ENCODE data around the gene SERPINE2.

The SERPINE2 gene

DNA sequence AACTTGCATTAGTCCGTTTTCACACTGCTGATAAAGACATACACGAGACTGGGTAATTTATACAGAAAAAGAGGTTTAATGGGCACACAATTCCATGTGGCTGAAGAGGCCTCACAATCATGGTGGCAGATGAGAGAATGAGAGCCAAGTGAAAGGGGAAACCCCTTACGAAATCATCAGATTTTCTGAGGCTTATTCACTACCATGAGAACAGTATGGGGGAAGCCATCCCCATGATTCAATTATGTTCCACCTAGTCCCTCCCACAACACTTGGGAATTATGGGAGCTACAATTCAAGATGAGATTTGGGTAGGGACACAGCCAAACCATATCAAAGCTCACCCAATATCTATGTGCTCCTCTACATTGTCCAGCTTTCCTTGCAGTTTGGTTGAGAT, 16.0 kb upstream of the SERPINE2 start:
- no peak overlapping the region for H3K4me2 ChIP-seq (ENCODE audit: low read length)
- no peaks in the 10 kb centered on the region for H3K9me3 ChIP-seq (ENCODE audit: low read length)
- H4K20me1 ChIP-seq (ENCODE audit: insufficient read depth, low read length), result no peaks in the 10 kb centered on the region
- TF ChIP-seq EZH2 (IDR thresholded peaks at IDR 0.05; ENCODE audit: borderline replicate concordance, low read length), result no peak
- TF ChIP-seq, protein P1, sequence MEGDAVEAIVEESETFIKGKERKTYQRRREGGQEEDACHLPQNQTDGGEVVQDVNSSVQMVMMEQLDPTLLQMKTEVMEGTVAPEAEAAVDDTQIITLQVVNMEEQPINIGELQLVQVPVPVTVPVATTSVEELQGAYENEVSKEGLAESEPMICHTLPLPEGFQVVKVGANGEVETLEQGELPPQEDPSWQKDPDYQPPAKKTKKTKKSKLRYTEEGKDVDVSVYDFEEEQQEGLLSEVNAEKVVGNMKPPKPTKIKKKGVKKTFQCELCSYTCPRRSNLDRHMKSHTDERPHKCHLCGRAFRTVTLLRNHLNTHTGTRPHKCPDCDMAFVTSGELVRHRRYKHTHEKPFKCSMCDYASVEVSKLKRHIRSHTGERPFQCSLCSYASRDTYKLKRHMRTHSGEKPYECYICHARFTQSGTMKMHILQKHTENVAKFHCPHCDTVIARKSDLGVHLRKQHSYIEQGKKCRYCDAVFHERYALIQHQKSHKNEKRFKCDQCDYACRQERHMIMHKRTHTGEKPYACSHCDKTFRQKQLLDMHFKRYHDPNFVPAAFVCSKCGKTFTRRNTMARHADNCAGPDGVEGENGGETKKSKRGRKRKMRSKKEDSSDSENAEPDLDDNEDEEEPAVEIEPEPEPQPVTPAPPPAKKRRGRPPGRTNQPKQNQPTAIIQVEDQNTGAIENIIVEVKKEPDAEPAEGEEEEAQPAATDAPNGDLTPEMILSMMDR (IDR thresholded peaks at IDR 0.05; ENCODE audit: low read length), result no peak
- H3K4me1 ChIP-seq (ENCODE audit: insufficient read depth, low read length, severe bottlenecking), result no peaks in the 10 kb centered on the region
- no peaks in the 10 kb centered on the region for H3K79me2 ChIP-seq (ENCODE audit: insufficient read depth, low read length)
- no peaks in the 10 kb centered on the region for H3K9me2 ChIP-seq (ENCODE audit: low read depth, low read length)
- H3K4me3 ChIP-seq (ENCODE audit: low read depth, low read length, poor library complexity, severe bottlenecking), result no peak overlapping the region
- no peak overlapping the region for H3K27ac ChIP-seq (ENCODE audit: low read depth, low read length, poor library complexity, severe bottlenecking)
- no peaks in the 10 kb centered on the region for H3K27me3 ChIP-seq (ENCODE audit: insufficient read depth, low read length)
- no peaks in the 10 kb centered on the region for H3F3A ChIP-seq (ENCODE audit: insufficient read depth, low read length)
- H2AFZ ChIP-seq (ENCODE audit: low read length), result no peak overlapping the region
- H3K9ac ChIP-seq (ENCODE audit: low read length), result no peak overlapping the region
- no peaks in the 10 kb centered on the region for H3K36me3 ChIP-seq (ENCODE audit: insufficient read depth, low read length)

DNA sequence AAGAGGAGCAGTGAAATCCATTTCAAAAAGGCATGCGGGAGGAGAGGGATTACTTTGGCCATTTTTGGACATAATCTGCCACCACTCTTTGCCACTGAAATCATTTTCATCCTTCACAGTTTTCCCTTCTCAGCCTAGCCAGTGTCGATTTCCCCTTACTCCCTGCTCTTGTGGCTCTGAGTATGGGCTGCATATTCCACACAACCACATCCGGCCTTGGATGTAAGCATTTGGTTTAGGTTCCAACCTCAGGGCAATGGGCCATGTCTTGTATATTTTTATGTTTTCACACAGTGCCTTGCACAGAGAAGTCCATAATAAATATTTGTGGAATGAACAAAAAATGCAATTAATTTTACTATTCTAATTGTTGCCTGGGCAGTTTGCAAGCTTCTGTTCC, 7.7 kb upstream of the SERPINE2 start:
- Histone ChIP-seq H3K9me2 (ENCODE audit: low read depth, low read length) (no peaks in the 10 kb centered on the region), H3K27me3 (ENCODE audit: insufficient read depth, low read length) (no peaks in the 10 kb centered on the region), H3K9me3 (ENCODE audit: low read length) (no peaks in the 10 kb centered on the region), H3K36me3 (ENCODE audit: insufficient read depth, low read length) (no peaks in the 10 kb centered on the region), H3F3A (ENCODE audit: insufficient read depth, low read length) (no peaks in the 10 kb centered on the region), H3K4me3 (ENCODE audit: low read depth, low read length, poor library complexity, severe bottlenecking) (no peak overlapping the region), H3K4me1 (ENCODE audit: insufficient read depth, low read length, severe bottlenecking) (no peaks in the 10 kb centered on the region), H3K27ac (ENCODE audit: low read depth, low read length, poor library complexity, severe bottlenecking) (no peak overlapping the region), H3K4me2 (ENCODE audit: low read length) (no peak overlapping the region), H4K20me1 (ENCODE audit: insufficient read depth, low read length) (no peaks in the 10 kb centered on the region), H2AFZ (ENCODE audit: low read length) (no peak overlapping the region), H3K9ac (ENCODE audit: low read length) (no peak overlapping the region), H3K79me2 (ENCODE audit: insufficient read depth, low read length) (no peaks in the 10 kb centered on the region)
- TF ChIP-seq, protein P1 (IDR thresholded peaks at IDR 0.05; ENCODE audit: low read length), result no peak
- no peak for TF ChIP-seq EZH2 (IDR thresholded peaks at IDR 0.05; ENCODE audit: borderline replicate concordance, low read length)

DNA sequence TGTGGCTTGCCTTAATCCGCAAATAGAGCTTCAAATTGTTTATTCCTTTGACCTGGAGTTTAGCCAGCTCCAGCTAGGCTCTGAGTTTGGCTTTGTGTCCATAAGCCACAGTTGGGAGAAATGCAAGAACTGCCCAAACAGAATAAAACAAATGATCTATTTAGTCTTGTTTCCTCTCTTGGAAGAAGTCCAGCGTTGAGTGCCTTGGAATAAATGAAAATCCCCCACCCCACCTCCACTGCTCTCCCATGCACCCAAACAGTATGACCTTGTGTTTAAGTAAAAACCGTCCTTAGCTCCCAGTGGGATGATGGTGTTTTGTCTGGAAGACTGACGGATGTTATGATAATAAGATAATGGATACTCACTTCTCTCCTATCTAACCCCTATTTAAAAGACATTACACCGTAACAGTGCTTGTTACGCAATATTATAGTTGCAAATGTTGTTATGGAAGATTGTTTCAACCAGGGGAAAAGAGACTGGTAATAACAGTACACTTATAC, 3.2 kb upstream of the SERPINE2 start:
- Histone ChIP-seq H3K36me3 (ENCODE audit: insufficient read depth, low read length) (no peaks in the 10 kb centered on the region), H3K27ac (ENCODE audit: low read depth, low read length, poor library complexity, severe bottlenecking) (no peak overlapping the region), H3K9me3 (ENCODE audit: low read length) (no peaks in the 10 kb centered on the region), H4K20me1 (ENCODE audit: insufficient read depth, low read length) (no peaks in the 10 kb centered on the region), H3K4me2 (ENCODE audit: low read length) (no peak overlapping the region), H3K4me1 (ENCODE audit: insufficient read depth, low read length, severe bottlenecking) (peaks cover 4% of the 10 kb centered on the region), H2AFZ (ENCODE audit: low read length) (no peak overlapping the region), H3K9me2 (ENCODE audit: low read depth, low read length) (no peaks in the 10 kb centered on the region), H3K79me2 (ENCODE audit: insufficient read depth, low read length) (no peaks in the 10 kb centered on the region), H3K4me3 (ENCODE audit: low read depth, low read length, poor library complexity, severe bottlenecking) (no peak overlapping the region), H3K9ac (ENCODE audit: low read length) (no peak overlapping the region), H3K27me3 (ENCODE audit: insufficient read depth, low read length) (peaks cover 2% of the 10 kb centered on the region), H3F3A (ENCODE audit: insufficient read depth, low read length) (no peaks in the 10 kb centered on the region)
- TF ChIP-seq EZH2 (IDR thresholded peaks at IDR 0.05; ENCODE audit: borderline replicate concordance, low read length), result no peak
- TF ChIP-seq, protein P1 (IDR thresholded peaks at IDR 0.05; ENCODE audit: low read length), result no peak

All from OCI-LY1 (cell line).